GM18499 (cell line): ENCODE results near the gene AVPR1B.

Source experiments
- ATAC-seq: cut with Tn5 transposase; IDR thresholded peaks from one replicate; pipeline ENCODE4 v1.9.1; 2021; ENCODE audit warnings: moderate number of reproducible peaks; ENCODE audit not compliant: insufficient read depth, unreplicated experiment

The AVPR1B gene, protein sequence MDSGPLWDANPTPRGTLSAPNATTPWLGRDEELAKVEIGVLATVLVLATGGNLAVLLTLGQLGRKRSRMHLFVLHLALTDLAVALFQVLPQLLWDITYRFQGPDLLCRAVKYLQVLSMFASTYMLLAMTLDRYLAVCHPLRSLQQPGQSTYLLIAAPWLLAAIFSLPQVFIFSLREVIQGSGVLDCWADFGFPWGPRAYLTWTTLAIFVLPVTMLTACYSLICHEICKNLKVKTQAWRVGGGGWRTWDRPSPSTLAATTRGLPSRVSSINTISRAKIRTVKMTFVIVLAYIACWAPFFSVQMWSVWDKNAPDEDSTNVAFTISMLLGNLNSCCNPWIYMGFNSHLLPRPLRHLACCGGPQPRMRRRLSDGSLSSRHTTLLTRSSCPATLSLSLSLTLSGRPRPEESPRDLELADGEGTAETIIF

GRCh38 chr1:206117151-206117948 is at the start of gene AVPR1B:
AVPR1B (minus strand) TSS chr1:206117388; CDS start chr1:206116890, 498 bp downstream.
- no peak for ATAC-seq

- no peak for ATAC-seq
Observed at GRCh38 chr1:206145771-206146290, 28.6 kb upstream of the AVPR1B start.

DNA sequence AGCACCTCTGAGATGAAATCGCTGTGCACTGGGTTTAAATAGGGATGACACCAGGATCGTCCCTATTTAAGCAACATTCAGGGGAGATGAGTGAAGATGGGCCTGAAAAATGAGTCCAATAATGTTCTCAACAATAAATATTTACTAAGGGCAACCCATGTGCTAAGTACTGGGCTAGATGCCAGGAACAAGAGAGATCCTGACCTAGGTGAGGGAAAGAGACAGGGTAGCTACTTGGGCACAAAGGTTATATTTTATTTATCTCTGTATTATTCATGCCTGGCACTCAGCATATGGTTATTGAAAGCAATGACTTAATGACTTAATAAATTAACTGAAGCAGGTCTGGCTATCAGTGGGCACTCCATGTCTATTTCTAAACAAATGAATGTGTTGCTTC is 27.4 kb upstream of the AVPR1B start:
- no peak for ATAC-seq

- ATAC-seq, result no peak
Observed at GRCh38 chr1:206143537-206144172, 26.5 kb upstream of the AVPR1B start.

DNA sequence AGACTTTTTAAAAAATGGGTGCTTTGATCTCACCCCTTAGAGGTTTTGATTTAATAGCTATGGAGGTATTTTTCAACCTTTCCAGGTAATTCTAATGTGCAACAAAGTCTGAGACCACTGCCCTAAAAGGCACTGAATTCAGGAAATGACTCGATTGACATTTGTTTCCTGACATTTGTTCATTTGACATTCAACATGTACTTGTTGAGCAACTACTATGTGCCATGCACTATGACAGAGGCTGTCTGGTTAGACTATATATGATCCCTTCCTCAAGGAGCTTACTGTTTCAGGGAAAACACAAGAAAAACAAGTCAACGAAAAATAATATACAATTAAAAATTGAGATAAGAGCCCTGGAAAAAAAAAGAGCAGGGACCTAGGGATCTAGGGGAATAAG is 25.6 kb upstream of the AVPR1B start:
- no peak for ATAC-seq

DNA sequence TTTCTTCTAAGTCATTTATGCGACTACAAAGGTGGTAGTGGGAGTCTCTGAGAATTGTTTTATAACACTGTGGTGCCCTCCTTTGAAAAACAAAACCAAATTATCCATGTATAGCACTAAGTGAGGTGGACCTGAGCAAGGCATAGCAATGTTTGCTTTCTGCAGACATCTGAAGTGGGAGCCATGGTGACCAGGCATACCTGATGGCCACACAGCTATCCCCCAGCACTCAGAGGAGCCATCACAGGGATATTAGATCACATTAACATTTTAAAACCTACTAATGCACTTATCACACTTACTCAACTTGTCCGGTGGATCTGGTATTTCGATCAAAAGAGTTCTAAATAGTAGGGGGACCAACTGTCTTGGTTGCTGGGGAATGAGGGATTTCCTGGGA is 24.8 kb upstream of the AVPR1B start:
- ATAC-seq, result no peak

- ATAC-seq, result no peak
Observed at GRCh38 chr1:206136241-206136640, 19.1 kb upstream of the AVPR1B start.

GRCh38 chr1:206135248-206135647 is 18.1 kb upstream of the AVPR1B start:
- ATAC-seq, result no peak

- ATAC-seq, result no peak
Observed at GRCh38 chr1:206133751-206134415, 16.7 kb upstream of the AVPR1B start.

DNA sequence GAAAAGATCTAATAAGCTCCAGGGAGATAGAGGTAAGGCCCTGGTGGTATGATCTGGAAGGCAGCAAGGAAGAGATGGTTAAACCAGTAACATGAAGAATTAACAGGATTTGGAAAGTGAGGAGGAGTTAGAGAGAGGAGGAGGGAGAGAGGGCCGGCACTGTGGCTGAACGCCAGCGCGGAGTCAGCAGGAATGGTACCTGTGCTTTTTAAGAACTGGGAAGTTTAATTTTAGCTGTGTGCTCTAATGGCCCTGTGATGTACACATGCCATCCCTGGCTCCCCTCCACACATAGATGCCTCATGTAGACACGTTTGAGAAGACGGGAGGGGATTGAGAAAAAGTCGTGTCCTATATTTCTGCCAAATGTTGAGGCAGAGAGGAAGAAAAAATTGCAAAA is 13.8 kb upstream of the AVPR1B start:
- no peak for ATAC-seq

DNA sequence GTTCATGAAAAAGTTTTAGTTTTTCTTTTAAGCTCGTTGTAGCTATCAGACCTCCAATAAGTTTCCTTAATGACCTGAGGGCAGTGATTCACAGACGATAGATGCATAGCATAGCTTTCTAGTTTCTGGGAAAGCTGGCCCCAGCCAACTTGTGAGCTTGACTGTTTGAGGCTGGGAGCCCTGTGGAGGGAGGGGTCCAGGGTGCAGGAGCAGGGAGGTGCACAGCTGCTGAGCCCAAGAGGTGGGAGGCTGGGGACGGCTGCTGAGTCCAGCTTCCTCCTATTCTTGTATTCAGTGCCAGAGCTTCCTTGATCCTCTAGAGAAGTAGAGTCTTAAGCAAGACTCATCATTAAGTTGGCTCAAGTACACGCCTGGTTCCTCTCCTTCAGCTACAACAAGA is 11.0 kb upstream of the AVPR1B start:
- no peak for ATAC-seq

GRCh38 chr1:206127336-206127735 is 10.1 kb upstream of the AVPR1B start:
- ATAC-seq, result no peak

GRCh38 chr1:206125346-206125745 is 8.2 kb upstream of the AVPR1B start:
- no peak for ATAC-seq

DNA sequence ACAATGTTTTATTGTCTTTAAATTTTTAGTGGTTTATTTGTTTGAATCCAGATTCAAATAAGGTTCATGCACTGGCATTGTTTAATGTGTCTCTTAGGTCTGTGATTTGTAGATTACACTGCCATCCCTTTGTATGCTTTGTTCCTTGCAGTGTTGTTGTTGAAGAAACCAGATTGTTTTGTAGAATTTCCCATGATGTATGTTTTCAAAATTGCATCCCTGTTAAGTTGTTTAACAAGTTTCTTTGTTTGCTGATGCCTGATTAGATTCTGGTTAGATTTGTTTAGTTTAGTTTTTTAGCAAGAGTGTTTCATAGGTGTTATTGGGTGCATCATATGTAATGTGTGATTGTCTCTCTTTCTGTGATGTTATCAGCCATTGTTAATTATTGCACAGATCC is 5.5 kb upstream of the AVPR1B start:
- no peak for ATAC-seq

- ATAC-seq, result no peak
Observed at GRCh38 chr1:206121269-206121668, 4.1 kb upstream of the AVPR1B start.

- ATAC-seq, result no peak
Observed at GRCh38 chr1:206120406-206120805, 3.2 kb upstream of the AVPR1B start.

DNA sequence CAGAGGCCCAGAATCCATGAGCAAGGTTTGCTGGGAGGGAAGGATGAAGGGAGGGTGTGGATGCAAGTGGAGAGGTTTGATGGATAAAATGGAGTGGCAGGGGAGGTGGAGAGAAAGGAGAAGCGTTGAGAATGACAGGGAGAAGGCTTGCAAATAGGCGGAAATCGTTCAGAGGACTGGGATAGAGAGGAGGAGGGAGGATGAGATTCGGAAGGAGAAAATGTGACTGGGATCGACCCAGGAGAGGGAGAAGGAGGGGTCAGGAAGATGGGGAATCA is 376 bp downstream of the AVPR1B start:
- ATAC-seq, result no peak

DNA sequence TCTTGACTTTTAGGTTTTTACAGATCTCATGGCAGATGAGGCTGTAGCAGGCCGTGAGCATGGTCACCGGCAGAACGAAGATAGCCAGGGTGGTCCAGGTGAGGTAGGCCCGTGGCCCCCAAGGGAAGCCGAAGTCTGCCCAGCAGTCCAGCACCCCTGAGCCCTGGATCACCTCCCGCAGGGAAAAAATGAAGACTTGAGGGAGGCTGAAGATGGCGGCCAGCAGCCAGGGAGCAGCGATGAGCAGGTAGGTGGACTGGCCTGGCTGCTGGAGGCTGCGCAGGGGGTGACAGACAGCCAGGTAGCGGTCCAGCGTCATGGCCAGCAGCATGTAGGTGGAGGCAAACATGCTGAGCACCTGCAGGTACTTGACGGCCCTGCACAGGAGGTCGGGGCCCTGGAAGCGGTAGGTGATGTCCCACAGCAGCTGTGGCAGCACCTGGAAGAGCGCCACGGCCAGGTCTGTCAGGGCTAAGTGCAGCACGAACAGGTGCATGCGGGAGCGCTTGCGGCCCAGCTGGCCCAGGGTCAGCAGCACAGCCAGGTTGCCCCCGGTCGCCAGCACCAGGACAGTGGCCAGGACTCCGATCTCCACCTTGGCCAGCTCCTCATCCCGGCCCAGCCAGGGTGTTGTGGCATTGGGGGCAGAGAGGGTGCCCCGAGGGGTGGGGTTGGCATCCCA is 856 bp downstream of the AVPR1B start:
- ATAC-seq, result no peak

GRCh38 chr1:206115791-206116190 is 1.4 kb downstream of the AVPR1B start:
- no peak for ATAC-seq
